ENCODE measurements around the gene SUGP2. TPM values are rescaled to one million over a fixed set of nuclear protein-coding genes. Genes with fewer than 3 reads are reported as not detected.

Gene SUGP2
- total RNA-seq, 3 donors from 2014 or later (not counting 1 experiment from before 2014, with no cell fraction given) = 220 to 237 (median 236) TPM

DNA sequence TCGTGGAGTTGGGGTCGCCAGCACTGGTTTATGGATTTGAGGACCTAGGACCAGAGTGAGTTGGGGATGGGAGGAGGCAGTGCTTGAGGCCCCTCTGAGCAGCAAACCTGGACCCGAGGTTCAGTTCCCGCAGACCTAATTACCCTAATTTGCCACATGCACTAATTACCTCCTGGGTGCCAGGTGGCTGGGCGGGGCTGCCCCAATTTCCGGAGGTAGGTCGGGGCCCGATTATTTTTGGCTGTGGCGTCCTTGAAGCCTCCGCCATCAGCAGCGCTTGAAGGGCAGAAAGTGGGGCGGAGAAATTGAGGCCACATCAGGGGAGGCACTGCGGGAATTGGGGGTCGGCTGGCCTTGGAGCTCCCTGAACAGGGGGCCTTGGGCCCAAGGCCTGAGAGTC, 86.4 kb downstream of the SUGP2 start:
- H3K27ac ChIP-seq (ENCODE audit: low read length) = no peak overlapping the region
- intact Hi-C loops (cut with micrococcal nuclease) = no loop called here
- H3K27ac Mint-ChIP-seq = no peak overlapping the region

DNA sequence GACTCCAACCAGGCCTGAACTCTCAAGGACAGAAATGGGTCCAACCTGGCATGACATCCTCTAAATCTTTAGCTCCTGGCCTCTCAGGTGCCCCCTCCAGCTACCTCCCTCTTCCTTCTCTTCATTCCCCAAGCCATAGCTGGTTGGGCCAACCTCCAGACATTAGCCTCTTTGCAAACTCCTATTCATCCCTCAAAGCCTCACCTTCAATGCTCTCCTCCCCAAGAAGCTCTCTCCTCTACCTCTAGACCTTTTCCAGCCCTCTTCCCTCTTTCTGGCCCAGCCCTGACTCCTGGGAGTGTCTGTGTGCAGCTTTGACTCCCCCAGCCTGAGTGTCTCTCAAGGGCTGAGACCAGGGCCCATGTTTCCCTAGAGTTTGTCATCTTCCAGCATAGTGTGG, 87.0 kb downstream of the SUGP2 start:
- Histone ChIP-seq H3K27ac (ENCODE audit: low read length) (no peak overlapping the region), H3K36me3 (ENCODE audit: control insufficient read depth, insufficient read depth, low read length) (no peaks in the 10 kb centered on the region), H3K4me1 (ENCODE audit: control insufficient read depth, insufficient read depth, low read length) (peaks cover 26% of the 10 kb centered on the region), H3K9me3 (ENCODE audit: control insufficient read depth, insufficient read depth, low read length) (no peaks in the 10 kb centered on the region), H3K4me3 (ENCODE audit: low read length) (no peak overlapping the region), H3K27me3 (ENCODE audit: control insufficient read depth, insufficient read depth, low read length) (peaks cover 8% of the 10 kb centered on the region)
- Mint-ChIP-seq H3K4me3 (no peak overlapping the region), H3K27me3 (ENCODE audit: low read depth in 2 of 2) (peaks cover 17 to 27% of the 10 kb centered on the region in 2 donors), H3K4me1 (peaks cover 0 to 18% of the 10 kb centered on the region in 2 donors), H3K36me3 (no peaks in the 10 kb centered on the region), H3K27ac (no peak overlapping the region), H3K9me3 (no peaks in the 10 kb centered on the region)
- ATAC-seq (no peak), DNase-seq (no peak)
- intact Hi-C loops (cut with micrococcal nuclease) = no loop called here
- TF ChIP-seq, protein P1, sequence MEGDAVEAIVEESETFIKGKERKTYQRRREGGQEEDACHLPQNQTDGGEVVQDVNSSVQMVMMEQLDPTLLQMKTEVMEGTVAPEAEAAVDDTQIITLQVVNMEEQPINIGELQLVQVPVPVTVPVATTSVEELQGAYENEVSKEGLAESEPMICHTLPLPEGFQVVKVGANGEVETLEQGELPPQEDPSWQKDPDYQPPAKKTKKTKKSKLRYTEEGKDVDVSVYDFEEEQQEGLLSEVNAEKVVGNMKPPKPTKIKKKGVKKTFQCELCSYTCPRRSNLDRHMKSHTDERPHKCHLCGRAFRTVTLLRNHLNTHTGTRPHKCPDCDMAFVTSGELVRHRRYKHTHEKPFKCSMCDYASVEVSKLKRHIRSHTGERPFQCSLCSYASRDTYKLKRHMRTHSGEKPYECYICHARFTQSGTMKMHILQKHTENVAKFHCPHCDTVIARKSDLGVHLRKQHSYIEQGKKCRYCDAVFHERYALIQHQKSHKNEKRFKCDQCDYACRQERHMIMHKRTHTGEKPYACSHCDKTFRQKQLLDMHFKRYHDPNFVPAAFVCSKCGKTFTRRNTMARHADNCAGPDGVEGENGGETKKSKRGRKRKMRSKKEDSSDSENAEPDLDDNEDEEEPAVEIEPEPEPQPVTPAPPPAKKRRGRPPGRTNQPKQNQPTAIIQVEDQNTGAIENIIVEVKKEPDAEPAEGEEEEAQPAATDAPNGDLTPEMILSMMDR (IDR thresholded peaks at IDR 0.05) = no peak

More for the DNA sequence above, 86.4 kb downstream of the SUGP2 start:
- Mint-ChIP-seq H3K36me3 (no peaks in the 10 kb centered on the region), H3K4me3 (no peak overlapping the region), H3K4me1 (peaks cover 0 to 12% of the 10 kb centered on the region in 2 donors), H3K27me3 (ENCODE audit: low read depth in 2 of 2) (peaks cover 11 to 26% of the 10 kb centered on the region in 2 donors), H3K9me3 (no peaks in the 10 kb centered on the region)
- Histone ChIP-seq H3K27me3 (ENCODE audit: control insufficient read depth, insufficient read depth, low read length) (peaks cover 2% of the 10 kb centered on the region), H3K36me3 (ENCODE audit: control insufficient read depth, insufficient read depth, low read length) (no peaks in the 10 kb centered on the region), H3K4me3 (ENCODE audit: low read length) (no peak overlapping the region), H3K4me1 (ENCODE audit: control insufficient read depth, insufficient read depth, low read length) (peaks cover 22% of the 10 kb centered on the region), H3K9me3 (ENCODE audit: control insufficient read depth, insufficient read depth, low read length) (no peaks in the 10 kb centered on the region)
- 84% methylated on average over 14 of the region's 14 CpGs for WGBS (ENCODE audit: insufficient coverage)
- DNase-seq (no peak), ATAC-seq (no peak)
- TF ChIP-seq, protein P1 (IDR thresholded peaks at IDR 0.05) = no peak

DNA sequence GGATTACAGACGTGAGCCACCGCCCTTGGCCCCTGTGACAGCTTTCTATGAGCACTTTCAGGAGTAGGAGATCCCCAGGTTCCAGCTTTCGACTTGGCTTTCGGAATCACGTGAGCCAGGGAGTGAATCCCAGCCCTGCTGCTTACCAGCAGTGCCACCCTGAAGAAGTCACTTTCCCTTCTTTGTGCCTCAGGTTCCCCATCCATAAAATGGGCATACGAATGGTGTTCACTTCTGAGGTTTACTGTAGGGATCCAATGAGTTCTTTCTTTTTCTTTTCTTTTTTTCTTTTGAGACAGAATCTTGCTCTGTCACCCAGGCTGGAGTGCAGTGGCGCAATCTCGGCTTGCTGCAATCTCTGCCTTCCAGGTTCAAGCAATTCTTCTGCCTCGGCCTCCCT, 88.0 kb downstream of the SUGP2 start:
- H3K27me3 ChIP-seq (ENCODE audit: control insufficient read depth, insufficient read depth, low read length) = peaks cover 13% of the 10 kb centered on the region
- peaks cover 17 to 30% of the 10 kb centered on the region in 2 donors for H3K27me3 Mint-ChIP-seq (ENCODE audit: low read depth in 2 of 2)
- WGBS (ENCODE audit: insufficient coverage) = 90% methylated on average over 9 of the region's 9 CpGs
- H3K4me3 ChIP-seq (ENCODE audit: low read length) = no peak overlapping the region
- H3K9me3 ChIP-seq (ENCODE audit: control insufficient read depth, insufficient read depth, low read length) = no peaks in the 10 kb centered on the region
- no peaks in the 10 kb centered on the region for H3K9me3 Mint-ChIP-seq
- H3K36me3 Mint-ChIP-seq = no peaks in the 10 kb centered on the region
- no peak overlapping the region for H3K4me3 Mint-ChIP-seq
- no peaks in the 10 kb centered on the region for H3K36me3 ChIP-seq (ENCODE audit: control insufficient read depth, insufficient read depth, low read length)
- no peak overlapping the region for H3K27ac ChIP-seq (ENCODE audit: low read length)
- TF ChIP-seq, protein P1 (IDR thresholded peaks at IDR 0.05) = no peak
- no peak overlapping the region for H3K27ac Mint-ChIP-seq
- ATAC-seq = no peak
- intact Hi-C loops (cut with micrococcal nuclease) = no loop called here
- peaks cover 0 to 22% of the 10 kb centered on the region in 2 donors for H3K4me1 Mint-ChIP-seq
- no peak for DNase-seq
- H3K4me1 ChIP-seq (ENCODE audit: control insufficient read depth, insufficient read depth, low read length) = peaks cover 33% of the 10 kb centered on the region

DNA sequence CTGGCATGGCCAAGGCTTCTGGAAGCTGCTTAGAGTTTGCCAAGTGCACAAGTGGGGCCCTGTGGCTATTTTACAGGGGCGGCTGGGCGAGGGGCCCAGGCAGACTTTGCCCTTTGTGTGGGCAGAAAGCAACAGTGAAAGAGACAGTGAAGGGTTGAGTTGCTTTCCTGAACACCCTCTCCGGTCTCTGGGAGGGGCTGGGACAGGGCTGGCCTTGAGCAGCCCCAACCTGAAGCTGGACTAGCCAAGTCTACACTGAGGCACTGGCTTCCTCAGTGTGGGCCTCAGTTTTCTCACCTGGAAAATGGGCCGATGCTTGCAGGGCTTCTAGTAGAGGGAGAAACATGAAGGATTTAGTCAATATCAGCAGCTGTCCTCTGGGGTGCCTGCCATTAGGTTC, 89.9 kb downstream of the SUGP2 start:
- H3K4me1 Mint-ChIP-seq = peaks cover 0 to 19% of the 10 kb centered on the region in 2 donors
- H3K27ac ChIP-seq (ENCODE audit: low read length) = no peak overlapping the region
- no peak for ATAC-seq

More for the DNA sequence above, 89.9 kb downstream of the SUGP2 start:
- H3K36me3 ChIP-seq (ENCODE audit: control insufficient read depth, insufficient read depth, low read length) = no peaks in the 10 kb centered on the region
- Mint-ChIP-seq H3K27ac (no peak overlapping the region), H3K4me3 (no peak overlapping the region), H3K9me3 (no peaks in the 10 kb centered on the region), H3K27me3 (ENCODE audit: low read depth in 2 of 2) (peaks cover 32 to 38% of the 10 kb centered on the region in 2 donors), H3K36me3 (no peaks in the 10 kb centered on the region)
- no peaks in the 10 kb centered on the region for H3K9me3 ChIP-seq (ENCODE audit: control insufficient read depth, insufficient read depth, low read length)
- no peak for DNase-seq
- H3K4me1 ChIP-seq (ENCODE audit: control insufficient read depth, insufficient read depth, low read length) = peaks cover 25% of the 10 kb centered on the region
- 85% methylated on average over 4 of the region's 4 CpGs for WGBS (ENCODE audit: insufficient coverage)
- intact Hi-C loops (cut with micrococcal nuclease) = no loop called here
- TF ChIP-seq, protein P1 (IDR thresholded peaks at IDR 0.05) = no peak
- H3K27me3 ChIP-seq (ENCODE audit: control insufficient read depth, insufficient read depth, low read length) = peaks cover 19% of the 10 kb centered on the region
- no peak overlapping the region for H3K4me3 ChIP-seq (ENCODE audit: low read length)

All from natural killer cell (primary cell).